ENCODE measurements around the gene CYB5B.

- TF ChIP-seq POLR2AphosphoS5 (IDR thresholded peaks at IDR 0.05; ENCODE audit: low read depth, low read length) = no peak
- no peak for TF ChIP-seq POLR2A (IDR thresholded peaks at IDR 0.05; ENCODE audit: low read depth, low read length)
These were observed 78.8 kb downstream of the CYB5B start for GRCh38 chr16:69503244-69503643.
